HCT116 (cell line): ENCODE data around the gene CFAP410.

Experiments
- CEBPB ChIP-seq: IDR thresholded peaks from 2 replicates; pipeline ENCODE4 v1.6.1; 2012; ENCODE audit warnings: low read depth
- ELF1 ChIP-seq: IDR thresholded peaks from 2 replicates; pipeline ENCODE4 v1.6.1; 2012; ENCODE audit warnings: low read depth, borderline replicate concordance
- EZH2 ChIP-seq: fragments of 200-600 bp; sonication (generic); IDR thresholded peaks from 2 replicates; pipeline ENCODE4 v1.6.1; 2017; ENCODE audit warnings: antibody characterized with exemption, mixed run types
- FOSL1 ChIP-seq: IDR thresholded peaks from 2 replicates; pipeline ENCODE4 v1.6.1; 2012; ENCODE audit warnings: low read depth
- POLR2A ChIP-seq: IDR thresholded peaks from 2 replicates; pipeline ENCODE4 v1.7.0; 2011; ENCODE audit warnings: borderline replicate concordance; ENCODE audit not compliant: insufficient read depth, insufficient read length; ENCODE audit errors: extremely low read depth
- RAD21 ChIP-seq: IDR thresholded peaks from 2 replicates; pipeline ENCODE4 v1.6.1; 2012; ENCODE audit warnings: low read depth, mild to moderate bottlenecking
- YY1 ChIP-seq: IDR thresholded peaks from 2 replicates; pipeline ENCODE4 v1.6.1; 2011; ENCODE audit warnings: low read length, low read depth, moderate library complexity, mild to moderate bottlenecking; ENCODE audit not compliant: insufficient replicate concordance; ENCODE audit errors: extremely low read depth
- ZNF274 ChIP-seq: fragments of 200-500 bp; sonication (Bioruptor generic); IDR thresholded peaks from 2 replicates; pipeline ENCODE4 v1.6.1; 2014; ENCODE audit warnings: mild to moderate bottlenecking, low read depth, low read length, inconsistent platforms
- TF ChIP-seq, protein P1 (sequence below), 3 experiments: fragments of 200-600 bp in 1 of 3; sonication (generic) in 1 of 3; IDR thresholded peaks in 2 of 3; conservative IDR thresholded peaks in 1 of 3; 2 replicates each; pipeline ENCODE4 v1.5.1; 2012 to 2017; ENCODE audit warnings: low read depth in 2 of 3, low read length in 2 of 3, antibody characterized with exemption in 1 of 3, borderline replicate concordance in 1 of 3, control low read depth in 1 of 3, mild to moderate bottlenecking in 1 of 3, mixed read lengths in 1 of 3, mixed run types in 1 of 3, moderate library complexity in 1 of 3; ENCODE audit not compliant: insufficient read depth in 1 of 3
- TF ChIP-seq, protein P2 (sequence below): IDR thresholded peaks from 2 replicates; pipeline ENCODE4 v1.6.1; 2012
- TF ChIP-seq, protein P3 (sequence below): IDR thresholded peaks from 2 replicates; pipeline ENCODE4 v1.6.1; 2011; ENCODE audit warnings: mild to moderate bottlenecking, low read length, moderate library complexity; ENCODE audit not compliant: insufficient replicate concordance; ENCODE audit errors: extremely low read depth
- TF ChIP-seq, protein P4 (sequence below): IDR thresholded peaks from 2 replicates; pipeline ENCODE4 v1.6.1; 2012; ENCODE audit warnings: low read depth
- TF ChIP-seq, protein P5 (sequence below): IDR thresholded peaks from 2 replicates; pipeline ENCODE4 v1.6.1; 2012

DNA sequence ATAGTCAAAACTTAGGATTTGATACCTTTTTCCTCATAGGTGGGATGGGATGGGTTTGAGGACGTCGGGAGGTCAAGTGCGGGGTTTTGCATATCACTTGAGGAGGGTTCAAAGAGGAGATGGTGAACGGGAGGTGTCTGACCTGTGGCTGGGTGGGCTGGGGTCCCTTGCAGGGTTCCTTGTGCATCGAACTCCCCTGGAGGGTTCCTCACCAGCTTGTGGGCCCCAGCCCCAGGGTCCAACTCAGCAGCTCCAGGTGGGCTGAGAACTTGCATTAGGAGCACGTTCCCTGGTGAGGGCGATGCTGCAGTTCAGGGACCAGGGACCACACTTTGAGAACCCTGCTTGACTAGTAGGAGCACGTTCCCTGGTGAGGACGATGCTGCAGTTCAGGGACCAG is 37.4 kb upstream of the CFAP410 start:
- TF ChIP-seq POLR2A (no peak), CEBPB (no peak), ELF1 (no peak), FOSL1 (no peak), ZNF274 (no peak), EZH2 (no peak), YY1 (no peak), RAD21 (no peak)
- TF ChIP-seq, protein P1, sequence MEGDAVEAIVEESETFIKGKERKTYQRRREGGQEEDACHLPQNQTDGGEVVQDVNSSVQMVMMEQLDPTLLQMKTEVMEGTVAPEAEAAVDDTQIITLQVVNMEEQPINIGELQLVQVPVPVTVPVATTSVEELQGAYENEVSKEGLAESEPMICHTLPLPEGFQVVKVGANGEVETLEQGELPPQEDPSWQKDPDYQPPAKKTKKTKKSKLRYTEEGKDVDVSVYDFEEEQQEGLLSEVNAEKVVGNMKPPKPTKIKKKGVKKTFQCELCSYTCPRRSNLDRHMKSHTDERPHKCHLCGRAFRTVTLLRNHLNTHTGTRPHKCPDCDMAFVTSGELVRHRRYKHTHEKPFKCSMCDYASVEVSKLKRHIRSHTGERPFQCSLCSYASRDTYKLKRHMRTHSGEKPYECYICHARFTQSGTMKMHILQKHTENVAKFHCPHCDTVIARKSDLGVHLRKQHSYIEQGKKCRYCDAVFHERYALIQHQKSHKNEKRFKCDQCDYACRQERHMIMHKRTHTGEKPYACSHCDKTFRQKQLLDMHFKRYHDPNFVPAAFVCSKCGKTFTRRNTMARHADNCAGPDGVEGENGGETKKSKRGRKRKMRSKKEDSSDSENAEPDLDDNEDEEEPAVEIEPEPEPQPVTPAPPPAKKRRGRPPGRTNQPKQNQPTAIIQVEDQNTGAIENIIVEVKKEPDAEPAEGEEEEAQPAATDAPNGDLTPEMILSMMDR (IDR thresholded peaks at IDR 0.05 in 2 of 3, conservative IDR thresholded peaks at IDR 0.05 in 1 of 3; ENCODE audit: borderline replicate concordance in 1 of 3, insufficient read depth in 1 of 3, low read depth in 2 of 3, low read length in 2 of 3) = no peak
- TF ChIP-seq, protein P2, sequence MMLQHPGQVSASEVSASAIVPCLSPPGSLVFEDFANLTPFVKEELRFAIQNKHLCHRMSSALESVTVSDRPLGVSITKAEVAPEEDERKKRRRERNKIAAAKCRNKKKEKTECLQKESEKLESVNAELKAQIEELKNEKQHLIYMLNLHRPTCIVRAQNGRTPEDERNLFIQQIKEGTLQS = no peak
- TF ChIP-seq, protein P3, sequence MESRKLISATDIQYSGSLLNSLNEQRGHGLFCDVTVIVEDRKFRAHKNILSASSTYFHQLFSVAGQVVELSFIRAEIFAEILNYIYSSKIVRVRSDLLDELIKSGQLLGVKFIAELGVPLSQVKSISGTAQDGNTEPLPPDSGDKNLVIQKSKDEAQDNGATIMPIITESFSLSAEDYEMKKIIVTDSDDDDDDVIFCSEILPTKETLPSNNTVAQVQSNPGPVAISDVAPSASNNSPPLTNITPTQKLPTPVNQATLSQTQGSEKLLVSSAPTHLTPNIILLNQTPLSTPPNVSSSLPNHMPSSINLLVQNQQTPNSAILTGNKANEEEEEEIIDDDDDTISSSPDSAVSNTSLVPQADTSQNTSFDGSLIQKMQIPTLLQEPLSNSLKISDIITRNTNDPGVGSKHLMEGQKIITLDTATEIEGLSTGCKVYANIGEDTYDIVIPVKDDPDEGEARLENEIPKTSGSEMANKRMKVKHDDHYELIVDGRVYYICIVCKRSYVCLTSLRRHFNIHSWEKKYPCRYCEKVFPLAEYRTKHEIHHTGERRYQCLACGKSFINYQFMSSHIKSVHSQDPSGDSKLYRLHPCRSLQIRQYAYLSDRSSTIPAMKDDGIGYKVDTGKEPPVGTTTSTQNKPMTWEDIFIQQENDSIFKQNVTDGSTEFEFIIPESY = no peak
- TF ChIP-seq, protein P4, sequence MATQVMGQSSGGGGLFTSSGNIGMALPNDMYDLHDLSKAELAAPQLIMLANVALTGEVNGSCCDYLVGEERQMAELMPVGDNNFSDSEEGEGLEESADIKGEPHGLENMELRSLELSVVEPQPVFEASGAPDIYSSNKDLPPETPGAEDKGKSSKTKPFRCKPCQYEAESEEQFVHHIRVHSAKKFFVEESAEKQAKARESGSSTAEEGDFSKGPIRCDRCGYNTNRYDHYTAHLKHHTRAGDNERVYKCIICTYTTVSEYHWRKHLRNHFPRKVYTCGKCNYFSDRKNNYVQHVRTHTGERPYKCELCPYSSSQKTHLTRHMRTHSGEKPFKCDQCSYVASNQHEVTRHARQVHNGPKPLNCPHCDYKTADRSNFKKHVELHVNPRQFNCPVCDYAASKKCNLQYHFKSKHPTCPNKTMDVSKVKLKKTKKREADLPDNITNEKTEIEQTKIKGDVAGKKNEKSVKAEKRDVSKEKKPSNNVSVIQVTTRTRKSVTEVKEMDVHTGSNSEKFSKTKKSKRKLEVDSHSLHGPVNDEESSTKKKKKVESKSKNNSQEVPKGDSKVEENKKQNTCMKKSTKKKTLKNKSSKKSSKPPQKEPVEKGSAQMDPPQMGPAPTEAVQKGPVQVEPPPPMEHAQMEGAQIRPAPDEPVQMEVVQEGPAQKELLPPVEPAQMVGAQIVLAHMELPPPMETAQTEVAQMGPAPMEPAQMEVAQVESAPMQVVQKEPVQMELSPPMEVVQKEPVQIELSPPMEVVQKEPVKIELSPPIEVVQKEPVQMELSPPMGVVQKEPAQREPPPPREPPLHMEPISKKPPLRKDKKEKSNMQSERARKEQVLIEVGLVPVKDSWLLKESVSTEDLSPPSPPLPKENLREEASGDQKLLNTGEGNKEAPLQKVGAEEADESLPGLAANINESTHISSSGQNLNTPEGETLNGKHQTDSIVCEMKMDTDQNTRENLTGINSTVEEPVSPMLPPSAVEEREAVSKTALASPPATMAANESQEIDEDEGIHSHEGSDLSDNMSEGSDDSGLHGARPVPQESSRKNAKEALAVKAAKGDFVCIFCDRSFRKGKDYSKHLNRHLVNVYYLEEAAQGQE = no peak
- TF ChIP-seq, protein P5, sequence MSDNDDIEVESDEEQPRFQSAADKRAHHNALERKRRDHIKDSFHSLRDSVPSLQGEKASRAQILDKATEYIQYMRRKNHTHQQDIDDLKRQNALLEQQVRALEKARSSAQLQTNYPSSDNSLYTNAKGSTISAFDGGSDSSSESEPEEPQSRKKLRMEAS = no peak
